ENCODE measurements around the gene MSLN.
A peak's percentile ranks its signal among the peaks of the same experiment; 100 is the strongest.

MSLN gene

GRCh38 chr16:730666-731509, 29.6 kb upstream of the MSLN start:
- Histone ChIP-seq H3K36me3 (ENCODE audit: insufficient read depth, low read length) (peaks cover 58% of the 10 kb centered on the region), H3K27ac (ENCODE audit: low read depth, low read length, poor library complexity, severe bottlenecking) (peak overlapping the region; percentile 58), H3K79me2 (ENCODE audit: insufficient read depth, low read length) (no peaks in the 10 kb centered on the region), H4K20me1 (ENCODE audit: insufficient read depth, low read length) (no peaks in the 10 kb centered on the region), H3K9ac (ENCODE audit: low read length) (no peak overlapping the region), H3K27me3 (ENCODE audit: insufficient read depth, low read length) (no peaks in the 10 kb centered on the region), H3K9me3 (ENCODE audit: low read length) (no peaks in the 10 kb centered on the region), H3K4me3 (ENCODE audit: low read depth, low read length, poor library complexity, severe bottlenecking) (no peak overlapping the region), H3K4me2 (ENCODE audit: low read length) (no peak overlapping the region), H2AFZ (ENCODE audit: low read length) (no peak overlapping the region), H3K9me2 (ENCODE audit: low read depth, low read length) (no peaks in the 10 kb centered on the region), H3F3A (ENCODE audit: insufficient read depth, low read length) (peaks cover 4% of the 10 kb centered on the region; the same call in 1 of the 2 replicates), H3K4me1 (ENCODE audit: insufficient read depth, low read length, severe bottlenecking) (peaks cover 23% of the 10 kb centered on the region)
- TF ChIP-seq CTCF (IDR thresholded peaks at IDR 0.05; ENCODE audit: low read length) (no peak), EZH2 (IDR thresholded peaks at IDR 0.05; ENCODE audit: borderline replicate concordance, low read length) (no peak)

- Histone ChIP-seq H3K36me3 (ENCODE audit: insufficient read depth, low read length) (peaks cover 69% of the 10 kb centered on the region), H2AFZ (ENCODE audit: low read length) (no peak overlapping the region), H3K9ac (ENCODE audit: low read length) (no peak overlapping the region), H3K27me3 (ENCODE audit: insufficient read depth, low read length) (no peaks in the 10 kb centered on the region), H4K20me1 (ENCODE audit: insufficient read depth, low read length) (no peaks in the 10 kb centered on the region), H3K4me1 (ENCODE audit: insufficient read depth, low read length, severe bottlenecking) (peaks cover 30% of the 10 kb centered on the region), H3K27ac (ENCODE audit: low read depth, low read length, poor library complexity, severe bottlenecking) (peak overlapping the region; percentile 34), H3K4me2 (ENCODE audit: low read length) (no peak overlapping the region), H3K9me2 (ENCODE audit: low read depth, low read length) (no peaks in the 10 kb centered on the region), H3K9me3 (ENCODE audit: low read length) (no peaks in the 10 kb centered on the region), H3F3A (ENCODE audit: insufficient read depth, low read length) (no peaks in the 10 kb centered on the region), H3K4me3 (ENCODE audit: low read depth, low read length, poor library complexity, severe bottlenecking) (no peak overlapping the region), H3K79me2 (ENCODE audit: insufficient read depth, low read length) (no peaks in the 10 kb centered on the region)
- TF ChIP-seq EZH2 (IDR thresholded peaks at IDR 0.05; ENCODE audit: borderline replicate concordance, low read length), result no peak
- TF ChIP-seq CTCF (IDR thresholded peaks at IDR 0.05; ENCODE audit: low read length), result no peak
These were observed 28.2 kb upstream of the MSLN start for GRCh38 chr16:732332-732731.

GRCh38 chr16:732936-733335, 27.6 kb upstream of the MSLN start:
- no peaks in the 10 kb centered on the region for H4K20me1 ChIP-seq (ENCODE audit: insufficient read depth, low read length)
- no peak overlapping the region for H3K9ac ChIP-seq (ENCODE audit: low read length)
- no peaks in the 10 kb centered on the region for H3K79me2 ChIP-seq (ENCODE audit: insufficient read depth, low read length)
- peaks cover 36% of the 10 kb centered on the region for H3K4me1 ChIP-seq (ENCODE audit: insufficient read depth, low read length, severe bottlenecking)
- no peak overlapping the region for H3K27ac ChIP-seq (ENCODE audit: low read depth, low read length, poor library complexity, severe bottlenecking)
- H3K9me2 ChIP-seq (ENCODE audit: low read depth, low read length), result no peaks in the 10 kb centered on the region
- H3K9me3 ChIP-seq (ENCODE audit: low read length), result no peaks in the 10 kb centered on the region
- peaks cover 69% of the 10 kb centered on the region for H3K36me3 ChIP-seq (ENCODE audit: insufficient read depth, low read length)
- H3K27me3 ChIP-seq (ENCODE audit: insufficient read depth, low read length), result no peaks in the 10 kb centered on the region
- no peak overlapping the region for H3K4me2 ChIP-seq (ENCODE audit: low read length)
- H3K4me3 ChIP-seq (ENCODE audit: low read depth, low read length, poor library complexity, severe bottlenecking), result no peak overlapping the region
- no peaks in the 10 kb centered on the region for H3F3A ChIP-seq (ENCODE audit: insufficient read depth, low read length)
- no peak overlapping the region for H2AFZ ChIP-seq (ENCODE audit: low read length)
- TF ChIP-seq EZH2 (IDR thresholded peaks at IDR 0.05; ENCODE audit: borderline replicate concordance, low read length) (no peak), CTCF (IDR thresholded peaks at IDR 0.05; ENCODE audit: low read length) (peak; percentile 37)

Measured in OCI-LY1 (cell line).